Caco-2 (cell line): ENCODE results near the gene DAB2IP. TPM values are rescaled to one million over a fixed set of nuclear protein-coding genes. Genes with fewer than 3 reads are reported as not detected.

Experiments used
- BruUV-seq: library from RNA; stranded (reverse); fragments of 400-500 nt; replicated peaks from 2 replicates; lab custom pipeline; 2021; lab: Mats Ljungman, UMichigan
- CTCF ChIA-PET: fragments of 300-600 bp; sonication (Branson Sonifier 250); formaldehyde crosslinking; loops from one replicate; lab custom pipeline; 2022; ENCODE audit warnings: antibody characterized with exemption; lab: Charles Lee
- POLR2A ChIA-PET: fragments of 300-600 bp; sonication (Branson Sonifier 250); formaldehyde crosslinking; loops from one replicate; lab custom pipeline; 2022; ENCODE audit warnings: antibody characterized with exemption; lab: Charles Lee
- DNase-seq, 2 experiments: peaks; one replicate each; pipeline versions ENCODE4 v3.0.0 to v3.0.0-alpha.2; 2020 to 2022
- H3K27me3 ChIP-seq: replicated peaks from 2 replicates; pipeline ENCODE4 v1.6.0; 2011; ENCODE audit warnings: low read length; ENCODE audit not compliant: control insufficient read depth, insufficient read depth
- H3K36me3 ChIP-seq: 2 replicates; pipeline ENCODE4 v1.5.1; 2011; ENCODE audit warnings: low read length; ENCODE audit not compliant: control insufficient read depth, insufficient read depth
- H3K4me1 ChIP-seq: fragments of 250-450 bp; sonication (Bioruptor Pico); 2 replicates; pipeline ENCODE4 v1.5.1; 2020; ENCODE audit warnings: mild to moderate bottlenecking
- H3K4me3 ChIP-seq: 2 replicates; pipeline ENCODE4 v1.5.1; 2011; ENCODE audit warnings: low read depth, mild to moderate bottlenecking, control low read depth, low read length
- H3K9me3 ChIP-seq: fragments of 250-450 bp; sonication (Bioruptor Pico); 2 replicates; pipeline ENCODE4 v1.5.1; 2020; ENCODE audit warnings: mild to moderate bottlenecking, moderate library complexity
- H3K27ac Mint-ChIP-seq: one replicate; pipeline ENCODE4 v1.8.0; 2022; ENCODE audit warnings: mixed read lengths; ENCODE audit not compliant: unreplicated experiment
- H3K27me3 Mint-ChIP-seq: one replicate; pipeline ENCODE4 v1.8.0; 2022; ENCODE audit warnings: mixed read lengths; ENCODE audit not compliant: insufficient read depth, unreplicated experiment
- H3K36me3 Mint-ChIP-seq: one replicate; pipeline ENCODE4 v1.8.0; 2022; ENCODE audit warnings: mild to moderate bottlenecking, mixed read lengths; ENCODE audit not compliant: insufficient read depth, unreplicated experiment
- H3K4me1 Mint-ChIP-seq: one replicate; pipeline ENCODE4 v1.8.0; 2022; ENCODE audit warnings: low read depth, mixed read lengths; ENCODE audit not compliant: unreplicated experiment
- H3K4me3 Mint-ChIP-seq: one replicate; pipeline ENCODE4 v1.8.0; 2022; ENCODE audit warnings: mild to moderate bottlenecking, moderate library complexity, mixed read lengths; ENCODE audit not compliant: unreplicated experiment
- H3K9me3 Mint-ChIP-seq: one replicate; pipeline ENCODE4 v1.8.0; 2022; ENCODE audit warnings: mixed read lengths; ENCODE audit not compliant: unreplicated experiment
- CTCF ChIP-seq, 2 experiments: fragments of 200-600 bp in 1 of 2; IDR thresholded peaks; 1 replicate in 1 of 2; 2 replicates in 1 of 2; pipeline versions ENCODE4 v1.5.1 to v1.8.0; 2011 to 2022; ENCODE audit warnings: antibody characterized with exemption in 1 of 2, control low read depth in 1 of 2, inconsistent platforms in 1 of 2, low read depth in 1 of 2, low read length in 1 of 2, mild to moderate bottlenecking in 1 of 2, moderate library complexity in 1 of 2; ENCODE audit not compliant: insufficient read depth in 1 of 2, severe bottlenecking in 1 of 2, unreplicated experiment in 1 of 2
- intact Hi-C: fragments of 100-400 bp; cut with micrococcal nuclease; formaldehyde crosslinking; loops from one replicate; pipeline ENCODE4 v1.10.0; 2022; ENCODE audit not compliant: unreplicated experiment
- total RNA-seq: library from RNA; stranded (reverse); gene quantifications from 2 replicates; pipeline ENCODE4 v1.2.3, GENCODE V29; 2022

Gene DAB2IP
- total RNA-seq, 1 experiment from 2014 or later, result 26.0 TPM

GRCh38 chr9:121755581-121755980 is 104.1 kb downstream of the DAB2IP start:
- Mint-ChIP-seq H3K27ac (no peak overlapping the region), H3K4me3 (no peak overlapping the region), H3K4me1 (no peaks in the 10 kb centered on the region), H3K27me3 (no peaks in the 10 kb centered on the region), H3K36me3 (no peaks in the 10 kb centered on the region), H3K9me3 (no peaks in the 10 kb centered on the region)
- TF ChIP-seq CTCF (IDR thresholded peaks at IDR 0.05; ENCODE audit: insufficient read depth in 1 of 2, low read depth in 1 of 2, low read length in 1 of 2, severe bottlenecking in 1 of 2, unreplicated experiment in 1 of 2), result no peak
- DNase-seq, result no peak
- H3K9me3 ChIP-seq, result no peaks in the 10 kb centered on the region
- H3K4me1 ChIP-seq, result peaks cover 9% of the 10 kb centered on the region; the same call in 1 of the 2 replicates
- no peaks in the 10 kb centered on the region for H3K36me3 ChIP-seq
- CTCF ChIA-PET, result no interaction called here
- H3K4me3 ChIP-seq, result no peak overlapping the region
- no TSS peak for BruUV-seq
- H3K27me3 ChIP-seq, result no peaks in the 10 kb centered on the region
- POLR2A ChIA-PET, result no interaction called here
- intact Hi-C loops, result no loop called here

GRCh38 chr9:121756474-121757280 is 105.2 kb downstream of the DAB2IP start:
- ChIA-PET POLR2A (no interaction called here), CTCF (no interaction called here)
- Mint-ChIP-seq H3K9me3 (no peaks in the 10 kb centered on the region), H3K4me1 (no peaks in the 10 kb centered on the region), H3K4me3 (no peak overlapping the region), H3K36me3 (no peaks in the 10 kb centered on the region), H3K27me3 (no peaks in the 10 kb centered on the region), H3K27ac (no peak overlapping the region)
- intact Hi-C loops, result no loop called here
- no peak for DNase-seq
- no TSS peak for BruUV-seq
- no peaks in the 10 kb centered on the region for H3K9me3 ChIP-seq
- no peak for TF ChIP-seq CTCF (IDR thresholded peaks at IDR 0.05; ENCODE audit: insufficient read depth in 1 of 2, low read depth in 1 of 2, low read length in 1 of 2, severe bottlenecking in 1 of 2, unreplicated experiment in 1 of 2)
- peaks cover under 1% of the 10 kb centered on the region; the same call in 1 of the 2 replicates for H3K4me1 ChIP-seq
- H3K27me3 ChIP-seq, result no peaks in the 10 kb centered on the region
- no peaks in the 10 kb centered on the region for H3K36me3 ChIP-seq
- no peak overlapping the region for H3K4me3 ChIP-seq

GRCh38 chr9:121757281-121757585 is 105.8 kb downstream of the DAB2IP start:
- no peak for DNase-seq
- Histone ChIP-seq H3K4me1 (no peaks in the 10 kb centered on the region), H3K27me3 (no peaks in the 10 kb centered on the region), H3K9me3 (no peaks in the 10 kb centered on the region), H3K36me3 (no peaks in the 10 kb centered on the region), H3K4me3 (no peak overlapping the region)
- no peaks in the 10 kb centered on the region for H3K27me3 Mint-ChIP-seq
- no peak overlapping the region for H3K27ac Mint-ChIP-seq
- no peaks in the 10 kb centered on the region for H3K9me3 Mint-ChIP-seq
- no peaks in the 10 kb centered on the region for H3K4me1 Mint-ChIP-seq
- no peak for TF ChIP-seq CTCF (IDR thresholded peaks at IDR 0.05; ENCODE audit: insufficient read depth in 1 of 2, low read depth in 1 of 2, low read length in 1 of 2, severe bottlenecking in 1 of 2, unreplicated experiment in 1 of 2)
- ChIA-PET POLR2A (no interaction called here), CTCF (no interaction called here)
- BruUV-seq, result no TSS peak
- no peaks in the 10 kb centered on the region for H3K36me3 Mint-ChIP-seq
- intact Hi-C loops, result no loop called here
- no peak overlapping the region for H3K4me3 Mint-ChIP-seq
